K562 (cell line): Measurements from ENCODE around the gene GNAT2. TPM values are rescaled to one million over a fixed set of nuclear protein-coding genes. Genes with fewer than 3 reads are reported as not detected.
A peak's percentile ranks its signal among the peaks of the same experiment; 100 is the strongest.

Experiments
- ARNT ChIP-seq, 2 experiments: fragments of 450-650 bp; IDR thresholded peaks; 2 replicates each; pipeline ENCODE4 v1.6.1; 2016; ENCODE audit warnings: mild to moderate bottlenecking in 1 of 2
- BDP1 ChIP-seq: IDR thresholded peaks from 3 replicates; pipeline ENCODE4 v1.6.1; 2011; ENCODE audit not compliant: insufficient read length, insufficient read depth
- BRF1 ChIP-seq: IDR thresholded peaks from 3 replicates; pipeline ENCODE4 v1.6.1; 2011; ENCODE audit warnings: borderline replicate concordance, mild to moderate bottlenecking; ENCODE audit not compliant: insufficient read length; ENCODE audit errors: extremely low read depth
- CHD4 ChIP-seq: fragments of 200-600 bp; sonication (generic); IDR thresholded peaks from 3 replicates; pipeline ENCODE4 v1.6.1; 2012; ENCODE audit warnings: low read depth, mild to moderate bottlenecking, mixed read lengths, low read length, inconsistent platforms; ENCODE audit not compliant: insufficient read depth, insufficient replicate concordance, poor library complexity, severe bottlenecking
- RBM39 ChIP-seq: fragments of 200-400 bp; formaldehyde crosslinking; optimal IDR thresholded peaks from 2 replicates; pipeline ENCODE3; 2018; ENCODE audit warnings: low read depth, low read length
- SMARCA4 ChIP-seq: fragments of 450-650 bp; IDR thresholded peaks from 2 replicates; pipeline ENCODE4 v1.6.1; 2016
- SMARCA5 ChIP-seq: fragments of 450-650 bp; IDR thresholded peaks from 2 replicates; pipeline ENCODE4 v1.6.1; 2016
- SMARCC2 ChIP-seq: fragments of 450-650 bp; IDR thresholded peaks from 2 replicates; pipeline ENCODE4 v1.6.1; 2017; ENCODE audit warnings: antibody characterized with exemption, moderate library complexity, mild to moderate bottlenecking, low read depth
- SREBF1 ChIP-seq: fragments of 150-350 bp; IDR thresholded peaks from 2 replicates; pipeline ENCODE4 v1.6.1; 2014; ENCODE audit warnings: antibody characterized with exemption, low read depth, low read length, borderline replicate concordance
- ZNF263 ChIP-seq: sonication (generic); formaldehyde crosslinking; IDR thresholded peaks from 2 replicates; pipeline ENCODE4 v1.8.0; 2022; ENCODE audit warnings: mild to moderate bottlenecking, missing genetic modification reagents, borderline replicate concordance
- polyA plus RNA-seq, 8 experiments: library from polyadenylated mRNA; depleted of rRNA in 4 of 8; stranded (reverse) in 5 of 8; unstranded in 3 of 8; fragments of >200 nt; fragmentation: Nextera tagmentation in 2 of 8; fragmentation: Illumina TruSeq in 1 of 8; extraction: Ambion mirVana in 2 of 8; extraction: Trizol in 1 of 8; gene quantifications; 2 replicates each; pipeline versions ENCODE4 v1.2.1 to v1.2.3, GENCODE V29; 2011 to 2014; ENCODE audit warnings: inconsistent platforms in 1 of 8, missing spikeins in 1 of 8
- total RNA-seq, 7 experiments: library from RNA; depleted of rRNA in 6 of 7; stranded (reverse); fragments of >200 nt in 6 of 7; fragmentation: Illumina TruSeq in 2 of 7; extraction: Trizol in 2 of 7; gene quantifications; 2 replicates each; pipeline versions ENCODE4 v1.2.1 to v1.2.3, GENCODE V29; 2011 to 2021; ENCODE audit warnings: low replicate concordance in 1 of 7
- TF ChIP-seq, protein P1 (sequence below): fragments of 450-650 bp; IDR thresholded peaks from 2 replicates; pipeline ENCODE4 v1.6.1; 2018; ENCODE audit not compliant: partially characterized antibody
- TF ChIP-seq, protein P2 (sequence below), 2 experiments: fragments of 250-450 bp in 1 of 2; fragments of 450-650 bp in 1 of 2; sonication (Bioruptor Pico) in 1 of 2; IDR thresholded peaks; 2 replicates each; pipeline versions ENCODE4 v1.6.1 to v1.8.0; 2016 to 2021; ENCODE audit warnings: mild to moderate bottlenecking in 2 of 2, moderate library complexity in 2 of 2, missing compliant biosample characterization in 1 of 2, missing genetic modification characterization in 1 of 2
- TF ChIP-seq, protein P3 (sequence below): fragments of 450-650 bp; formaldehyde crosslinking; IDR thresholded peaks from 2 replicates; pipeline ENCODE4 v1.4.0; 2022; ENCODE audit warnings: mild to moderate bottlenecking, moderate library complexity
- TF ChIP-seq, protein P4 (sequence below): fragments of 450-650 bp; IDR thresholded peaks from 2 replicates; pipeline ENCODE4 v1.6.1; 2016; ENCODE audit warnings: borderline replicate concordance
- TF ChIP-seq, protein P5 (sequence below): sonication (generic); formaldehyde crosslinking; IDR thresholded peaks from 2 replicates; pipeline ENCODE4 v1.8.0; 2022; ENCODE audit warnings: missing genetic modification reagents, mild to moderate bottlenecking, borderline replicate concordance
- TF ChIP-seq, protein P6 (sequence below): fragments of 200-800 bp; sonication (Bioruptor generic); IDR thresholded peaks from 2 replicates; pipeline ENCODE4 v1.6.1; 2017; ENCODE audit warnings: missing genetic modification characterization, missing compliant biosample characterization

GNAT2 gene
- total and polyA plus RNA-seq, 9 of the 15 experiments (the other 6 are each of a cell fraction or from before 2014, with no cell fraction given) = 0.06 to 0.52 (median 0.24) TPM; not detected in 1

DNA sequence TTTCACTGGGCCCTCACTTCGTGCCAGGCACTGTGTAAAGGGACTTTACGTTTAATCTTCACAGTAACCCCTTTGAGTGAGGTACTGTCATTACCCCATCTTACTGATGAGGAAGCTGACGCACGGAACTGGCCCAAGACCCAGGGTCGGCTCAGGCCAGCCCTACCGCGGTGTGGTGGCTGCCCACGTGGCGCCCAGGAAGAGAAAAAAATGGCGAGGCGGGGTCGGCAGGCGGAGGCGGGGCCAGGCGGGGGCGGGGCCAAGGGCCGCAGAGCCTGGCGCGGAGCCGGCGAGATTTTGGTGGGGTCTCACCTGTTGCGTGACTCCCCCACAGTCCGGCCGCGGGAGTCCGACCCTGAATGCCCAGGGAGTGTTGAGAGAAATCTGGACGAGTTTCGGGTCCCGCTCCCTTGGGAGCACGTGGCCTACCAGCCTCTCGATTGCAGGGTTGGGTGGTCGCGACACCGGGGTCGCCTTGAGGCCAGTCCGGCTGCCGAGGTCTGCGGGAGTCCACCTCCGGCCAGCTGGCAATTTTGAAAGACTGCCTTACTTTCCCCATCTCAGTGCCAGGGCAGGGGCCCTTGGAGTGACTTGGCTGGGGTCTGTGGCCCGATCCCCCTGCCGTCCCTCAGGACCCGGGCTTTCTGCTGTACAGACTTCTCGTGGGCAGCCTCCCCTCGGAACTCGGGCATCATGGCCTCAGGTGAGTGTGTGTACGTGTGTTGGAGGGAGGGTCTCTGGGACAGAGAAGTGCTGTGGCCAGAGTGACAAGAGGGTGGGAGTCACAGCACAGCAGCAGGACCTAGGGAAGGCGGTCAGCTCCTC, at the start of gene GNAT2, which contains the start of gene AMPD2 (continued):
- TF ChIP-seq SMARCA4 (no peak; the same call in none of the 2 replicates), RBM39 (no peak), BDP1 (no peak), SMARCC2 (no peak), BRF1 (no peak), CHD4 (no peak), SMARCA5 (no peak), ARNT (IDR thresholded peaks at IDR 0.05) (peak in 1 of 2 experiments; percentile 80; a peak in 1 of 4 replicates), SREBF1 (no peak), ZNF263 (CRISPR knock-in tag) (no peak; the same call in 1 of the 2 replicates)
- TF ChIP-seq, protein P1, sequence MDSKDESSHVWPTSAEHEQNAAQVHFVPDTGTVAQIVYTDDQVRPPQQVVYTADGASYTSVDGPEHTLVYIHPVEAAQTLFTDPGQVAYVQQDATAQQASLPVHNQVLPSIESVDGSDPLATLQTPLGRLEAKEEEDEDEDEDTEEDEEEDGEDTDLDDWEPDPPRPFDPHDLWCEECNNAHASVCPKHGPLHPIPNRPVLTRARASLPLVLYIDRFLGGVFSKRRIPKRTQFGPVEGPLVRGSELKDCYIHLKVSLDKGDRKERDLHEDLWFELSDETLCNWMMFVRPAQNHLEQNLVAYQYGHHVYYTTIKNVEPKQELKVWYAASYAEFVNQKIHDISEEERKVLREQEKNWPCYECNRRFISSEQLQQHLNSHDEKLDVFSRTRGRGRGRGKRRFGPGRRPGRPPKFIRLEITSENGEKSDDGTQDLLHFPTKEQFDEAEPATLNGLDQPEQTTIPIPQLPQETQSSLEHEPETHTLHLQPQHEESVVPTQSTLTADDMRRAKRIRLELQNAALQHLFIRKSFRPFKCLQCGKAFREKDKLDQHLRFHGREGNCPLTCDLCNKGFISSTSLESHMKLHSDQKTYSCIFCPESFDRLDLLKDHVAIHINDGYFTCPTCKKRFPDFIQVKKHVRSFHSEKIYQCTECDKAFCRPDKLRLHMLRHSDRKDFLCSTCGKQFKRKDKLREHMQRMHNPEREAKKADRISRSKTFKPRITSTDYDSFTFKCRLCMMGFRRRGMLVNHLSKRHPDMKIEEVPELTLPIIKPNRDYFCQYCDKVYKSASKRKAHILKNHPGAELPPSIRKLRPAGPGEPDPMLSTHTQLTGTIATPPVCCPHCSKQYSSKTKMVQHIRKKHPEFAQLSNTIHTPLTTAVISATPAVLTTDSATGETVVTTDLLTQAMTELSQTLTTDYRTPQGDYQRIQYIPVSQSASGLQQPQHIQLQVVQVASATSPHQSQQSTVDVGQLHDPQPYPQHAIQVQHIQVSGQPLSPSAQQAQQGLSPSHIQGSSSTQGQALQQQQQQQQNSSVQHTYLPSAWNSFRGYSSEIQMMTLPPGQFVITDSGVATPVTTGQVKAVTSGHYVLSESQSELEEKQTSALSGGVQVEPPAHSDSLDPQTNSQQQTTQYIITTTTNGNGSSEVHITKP = no peak
- TF ChIP-seq, protein P2, sequence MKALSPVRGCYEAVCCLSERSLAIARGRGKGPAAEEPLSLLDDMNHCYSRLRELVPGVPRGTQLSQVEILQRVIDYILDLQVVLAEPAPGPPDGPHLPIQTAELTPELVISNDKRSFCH (CRISPR knock-in tag; IDR thresholded peaks at IDR 0.05) = no peak
- TF ChIP-seq, protein P2 (tag; IDR thresholded peaks at IDR 0.05) = peak; percentile 50
- TF ChIP-seq, protein P3, sequence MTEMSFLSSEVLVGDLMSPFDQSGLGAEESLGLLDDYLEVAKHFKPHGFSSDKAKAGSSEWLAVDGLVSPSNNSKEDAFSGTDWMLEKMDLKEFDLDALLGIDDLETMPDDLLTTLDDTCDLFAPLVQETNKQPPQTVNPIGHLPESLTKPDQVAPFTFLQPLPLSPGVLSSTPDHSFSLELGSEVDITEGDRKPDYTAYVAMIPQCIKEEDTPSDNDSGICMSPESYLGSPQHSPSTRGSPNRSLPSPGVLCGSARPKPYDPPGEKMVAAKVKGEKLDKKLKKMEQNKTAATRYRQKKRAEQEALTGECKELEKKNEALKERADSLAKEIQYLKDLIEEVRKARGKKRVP (CRISPR knock-in tag) = no peak
- TF ChIP-seq, protein P4, sequence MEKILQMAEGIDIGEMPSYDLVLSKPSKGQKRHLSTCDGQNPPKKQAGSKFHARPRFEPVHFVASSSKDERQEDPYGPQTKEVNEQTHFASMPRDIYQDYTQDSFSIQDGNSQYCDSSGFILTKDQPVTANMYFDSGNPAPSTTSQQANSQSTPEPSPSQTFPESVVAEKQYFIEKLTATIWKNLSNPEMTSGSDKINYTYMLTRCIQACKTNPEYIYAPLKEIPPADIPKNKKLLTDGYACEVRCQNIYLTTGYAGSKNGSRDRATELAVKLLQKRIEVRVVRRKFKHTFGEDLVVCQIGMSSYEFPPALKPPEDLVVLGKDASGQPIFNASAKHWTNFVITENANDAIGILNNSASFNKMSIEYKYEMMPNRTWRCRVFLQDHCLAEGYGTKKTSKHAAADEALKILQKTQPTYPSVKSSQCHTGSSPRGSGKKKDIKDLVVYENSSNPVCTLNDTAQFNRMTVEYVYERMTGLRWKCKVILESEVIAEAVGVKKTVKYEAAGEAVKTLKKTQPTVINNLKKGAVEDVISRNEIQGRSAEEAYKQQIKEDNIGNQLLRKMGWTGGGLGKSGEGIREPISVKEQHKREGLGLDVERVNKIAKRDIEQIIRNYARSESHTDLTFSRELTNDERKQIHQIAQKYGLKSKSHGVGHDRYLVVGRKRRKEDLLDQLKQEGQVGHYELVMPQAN = peak; percentile 96
- TF ChIP-seq, protein P5, sequence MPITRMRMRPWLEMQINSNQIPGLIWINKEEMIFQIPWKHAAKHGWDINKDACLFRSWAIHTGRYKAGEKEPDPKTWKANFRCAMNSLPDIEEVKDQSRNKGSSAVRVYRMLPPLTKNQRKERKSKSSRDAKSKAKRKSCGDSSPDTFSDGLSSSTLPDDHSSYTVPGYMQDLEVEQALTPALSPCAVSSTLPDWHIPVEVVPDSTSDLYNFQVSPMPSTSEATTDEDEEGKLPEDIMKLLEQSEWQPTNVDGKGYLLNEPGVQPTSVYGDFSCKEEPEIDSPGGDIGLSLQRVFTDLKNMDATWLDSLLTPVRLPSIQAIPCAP (CRISPR knock-in tag) = no peak
- TF ChIP-seq, protein P6, sequence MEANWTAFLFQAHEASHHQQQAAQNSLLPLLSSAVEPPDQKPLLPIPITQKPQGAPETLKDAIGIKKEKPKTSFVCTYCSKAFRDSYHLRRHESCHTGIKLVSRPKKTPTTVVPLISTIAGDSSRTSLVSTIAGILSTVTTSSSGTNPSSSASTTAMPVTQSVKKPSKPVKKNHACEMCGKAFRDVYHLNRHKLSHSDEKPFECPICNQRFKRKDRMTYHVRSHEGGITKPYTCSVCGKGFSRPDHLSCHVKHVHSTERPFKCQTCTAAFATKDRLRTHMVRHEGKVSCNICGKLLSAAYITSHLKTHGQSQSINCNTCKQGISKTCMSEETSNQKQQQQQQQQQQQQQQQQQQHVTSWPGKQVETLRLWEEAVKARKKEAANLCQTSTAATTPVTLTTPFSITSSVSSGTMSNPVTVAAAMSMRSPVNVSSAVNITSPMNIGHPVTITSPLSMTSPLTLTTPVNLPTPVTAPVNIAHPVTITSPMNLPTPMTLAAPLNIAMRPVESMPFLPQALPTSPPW (CRISPR knock-in tag) = peak; percentile 72
